Thyroid gland (tissue), 4 donors: ENCODE data around the gene WDR20.
"Not testable (repeated sequence)": the region's sequence is repeated elsewhere in the genome, so short reads cannot be mapped to it uniquely, and the experiment has no call there.

Source experiments
- POLR2A ChIP-seq, 2 donors: fragments of 450-650 bp; IDR thresholded peaks; one replicate each; pipeline ENCODE4 v1.6.1; 2017; ENCODE audit warnings: antibody characterized with exemption in 2 of 2, mild to moderate bottlenecking in 2 of 2, moderate library complexity in 1 of 2
- TF ChIP-seq, protein P1 (sequence below), 6 experiments: fragments of 200-600 bp in 3 of 6; fragments of 450-650 bp in 3 of 6; sonication (generic) in 3 of 6; IDR thresholded peaks; one replicate each; pipeline ENCODE4 v1.5.1; 2016 to 2019; ENCODE audit warnings: antibody characterized with exemption in 6 of 6, mild to moderate bottlenecking in 2 of 6, inconsistent platforms in 1 of 6, moderate library complexity in 1 of 6

DNA sequence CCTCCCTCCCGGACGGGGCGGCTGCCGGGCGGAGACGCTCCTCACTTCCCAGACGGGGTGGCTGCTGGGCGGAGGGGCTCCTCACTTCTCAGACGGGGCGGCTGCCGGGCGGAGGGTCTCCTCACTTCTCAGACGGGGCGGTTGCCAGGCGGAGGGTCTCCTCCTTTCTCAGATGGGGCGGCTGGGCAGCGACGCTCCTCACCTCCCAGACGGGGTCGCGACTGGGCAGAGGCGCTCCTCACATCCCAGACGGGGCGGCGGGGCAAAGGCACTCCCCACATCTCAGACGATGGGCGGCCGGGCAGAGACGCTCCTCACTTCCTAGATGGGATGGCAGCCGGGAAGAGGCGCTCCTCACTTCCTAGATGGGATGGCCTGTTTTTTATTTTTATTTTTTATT lies 33.0 kb downstream of the WDR20 start:
- TF ChIP-seq, protein P1, sequence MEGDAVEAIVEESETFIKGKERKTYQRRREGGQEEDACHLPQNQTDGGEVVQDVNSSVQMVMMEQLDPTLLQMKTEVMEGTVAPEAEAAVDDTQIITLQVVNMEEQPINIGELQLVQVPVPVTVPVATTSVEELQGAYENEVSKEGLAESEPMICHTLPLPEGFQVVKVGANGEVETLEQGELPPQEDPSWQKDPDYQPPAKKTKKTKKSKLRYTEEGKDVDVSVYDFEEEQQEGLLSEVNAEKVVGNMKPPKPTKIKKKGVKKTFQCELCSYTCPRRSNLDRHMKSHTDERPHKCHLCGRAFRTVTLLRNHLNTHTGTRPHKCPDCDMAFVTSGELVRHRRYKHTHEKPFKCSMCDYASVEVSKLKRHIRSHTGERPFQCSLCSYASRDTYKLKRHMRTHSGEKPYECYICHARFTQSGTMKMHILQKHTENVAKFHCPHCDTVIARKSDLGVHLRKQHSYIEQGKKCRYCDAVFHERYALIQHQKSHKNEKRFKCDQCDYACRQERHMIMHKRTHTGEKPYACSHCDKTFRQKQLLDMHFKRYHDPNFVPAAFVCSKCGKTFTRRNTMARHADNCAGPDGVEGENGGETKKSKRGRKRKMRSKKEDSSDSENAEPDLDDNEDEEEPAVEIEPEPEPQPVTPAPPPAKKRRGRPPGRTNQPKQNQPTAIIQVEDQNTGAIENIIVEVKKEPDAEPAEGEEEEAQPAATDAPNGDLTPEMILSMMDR (IDR thresholded peaks at IDR 0.05), result not testable (repeated sequence)
- not testable (repeated sequence) for TF ChIP-seq POLR2A (IDR thresholded peaks at IDR 0.05)
